HCT116 (cell line): ENCODE data around the gene CXXC5. TPM values are rescaled to one million over a fixed set of nuclear protein-coding genes. Genes with fewer than 3 reads are reported as not detected.

Experiments used
- ATAC-seq: fragments of 200-7000 bp; cut with Tn5 transposase; 2 replicates; pipeline ENCODE4 v1.9.1; 2020; ENCODE audit warnings: mild to moderate bottlenecking, moderate library complexity
- BruUV-seq: library from RNA; stranded (reverse); fragments of 400-500 nt; replicated peaks from 2 replicates; lab custom pipeline; 2021; lab: Mats Ljungman, UMichigan
- CTCF ChIA-PET: fragments of 300-600 bp; sonication (Branson Sonifier 250); formaldehyde crosslinking; loops from one replicate; lab custom pipeline; 2021; ENCODE audit warnings: antibody characterized with exemption; lab: Charles Lee
- POLR2A ChIA-PET: fragments of 300-600, 350-600 bp; sonication (Branson Sonifier 250); formaldehyde crosslinking; loops from one replicate; lab custom pipeline; 2021; ENCODE audit warnings: antibody characterized with exemption; lab: Charles Lee
- RAD21 ChIA-PET, 2 experiments: fragments of 300-600 bp; sonication (Branson Sonifier 250); formaldehyde crosslinking; loops; one replicate each; lab custom pipeline; 2023; ENCODE audit warnings: low total read pairs in 2 of 2; ENCODE audit not compliant: uncharacterized antibody in 2 of 2, unreplicated experiment in 2 of 2, low non-redundant PET in 1 of 2; lab: Charles Lee
- DNase-seq: peaks from one replicate; pipeline ENCODE4 v3.0.0-alpha.2; 2010; ENCODE audit warnings: low read depth, low spot score
- H2AFZ ChIP-seq: fragments of 200-600 bp; shearing (Covaris generic), sonication (generic); 2 replicates; pipeline ENCODE4 v1.6.1; 2017; ENCODE audit warnings: low read depth, mixed run types, mixed read lengths, antibody characterized with exemption, low read length; ENCODE audit not compliant: poor library complexity, severe bottlenecking
- H3K27ac ChIP-seq: 2 replicates; pipeline ENCODE4 v1.5.1; 2012; ENCODE audit warnings: low read depth, low read length
- H3K27me3 ChIP-seq: fragments of 200-600 bp; sonication (generic); 2 replicates; pipeline ENCODE4 v1.6.1; 2016; ENCODE audit warnings: mixed run types, low read length, mixed read lengths; ENCODE audit not compliant: insufficient read depth
- H3K36me3 ChIP-seq, 2 experiments: fragments of 200-500 bp in 1 of 2; fragments of 200-600 bp in 1 of 2; sonication (Bioruptor generic) in 1 of 2; sonication (generic) in 1 of 2; 2 replicates each; pipeline versions ENCODE4 v1.5.1 to v1.6.1; 2014 to 2016; ENCODE audit warnings: low read length in 2 of 2, inconsistent platforms in 1 of 2, mixed read lengths in 1 of 2, mixed run types in 1 of 2; ENCODE audit not compliant: insufficient read depth in 2 of 2, control insufficient read depth in 1 of 2
- H3K4me1 ChIP-seq, 2 experiments: fragments of 200-600 bp in 1 of 2; sonication (generic) in 1 of 2; 2 replicates each; pipeline versions ENCODE4 v1.5.1 to v1.6.1; 2012 to 2017; ENCODE audit warnings: low read length in 2 of 2, inconsistent platforms in 1 of 2, mild to moderate bottlenecking in 1 of 2, mixed read lengths in 1 of 2, mixed run types in 1 of 2, moderate library complexity in 1 of 2; ENCODE audit not compliant: insufficient read depth in 2 of 2, control insufficient read depth in 1 of 2
- H3K4me2 ChIP-seq: fragments of 200-600 bp; sonication (generic); 2 replicates; pipeline ENCODE4 v1.6.1; 2017; ENCODE audit warnings: mixed run types, low read length, mixed read lengths
- H3K4me3 ChIP-seq, 2 experiments: fragments of 200-600 bp in 1 of 2; sonication (generic) in 1 of 2; replicated peaks in 1 of 2; 2 replicates each; pipeline ENCODE4 v1.5.1; 2011 to 2016; ENCODE audit warnings: low read length in 2 of 2, control low read depth in 1 of 2, low read depth in 1 of 2, mild to moderate bottlenecking in 1 of 2, mixed read lengths in 1 of 2, mixed run types in 1 of 2
- H3K79me2 ChIP-seq: fragments of 200-600 bp; sonication (generic); 2 replicates; pipeline ENCODE4 v1.6.1; 2017; ENCODE audit warnings: mild to moderate bottlenecking, mixed run types, low read length, moderate library complexity, mixed read lengths; ENCODE audit not compliant: insufficient read depth
- H3K9ac ChIP-seq: fragments of 200-600 bp; sonication (generic); 2 replicates; pipeline ENCODE4 v1.6.1; 2016; ENCODE audit warnings: low read length, mixed read lengths
- H3K9me2 ChIP-seq: fragments of 200-600 bp; sonication (generic), shearing (Covaris generic); 2 replicates; pipeline ENCODE4 v1.6.1; 2017; ENCODE audit warnings: mixed run types, mild to moderate bottlenecking, moderate library complexity; ENCODE audit not compliant: insufficient read depth
- H3K9me3 ChIP-seq, 2 experiments: fragments of 200-500 bp in 1 of 2; fragments of 200-600 bp in 1 of 2; sonication (Bioruptor generic) in 1 of 2; sonication (generic) in 1 of 2; 2 replicates each; pipeline ENCODE4 v1.6.1; 2014 to 2017; ENCODE audit warnings: low read length in 2 of 2, mixed read lengths in 2 of 2, inconsistent platforms in 1 of 2, low read depth in 1 of 2, mild to moderate bottlenecking in 1 of 2, mixed run types in 1 of 2, moderate library complexity in 1 of 2; ENCODE audit not compliant: control insufficient read depth in 1 of 2, insufficient read depth in 1 of 2
- H4K20me1 ChIP-seq: fragments of 200-600 bp; sonication (generic), shearing (Covaris generic); 2 replicates; pipeline ENCODE4 v1.6.1; 2017; ENCODE audit warnings: mixed run types, mild to moderate bottlenecking, moderate library complexity; ENCODE audit not compliant: insufficient read depth
- CBX3 ChIP-seq: IDR thresholded peaks from 2 replicates; pipeline ENCODE4 v1.6.1; 2012; ENCODE audit warnings: low read depth
- ELF1 ChIP-seq: IDR thresholded peaks from 2 replicates; pipeline ENCODE4 v1.6.1; 2012; ENCODE audit warnings: low read depth, borderline replicate concordance
- EZH2phosphoT487 ChIP-seq: fragments of 200-600 bp; IDR thresholded peaks from 2 replicates; pipeline ENCODE4 v1.6.1; 2018; ENCODE audit warnings: antibody characterized with exemption, borderline replicate concordance
- FOSL1 ChIP-seq: IDR thresholded peaks from 2 replicates; pipeline ENCODE4 v1.6.1; 2012; ENCODE audit warnings: low read depth
- JUND ChIP-seq: IDR thresholded peaks from 2 replicates; pipeline ENCODE4 v1.6.1; 2012
- POLR2AphosphoS5 ChIP-seq: IDR thresholded peaks from 2 replicates; pipeline ENCODE4 v1.6.1; 2011; ENCODE audit warnings: mild to moderate bottlenecking, low read depth, low read length, moderate library complexity
- SIN3A ChIP-seq: IDR thresholded peaks from 2 replicates; pipeline ENCODE4 v1.6.1; 2012; ENCODE audit warnings: low read depth
- TCF7L2 ChIP-seq: IDR thresholded peaks from 2 replicates; pipeline ENCODE4 v1.7.0; 2011; ENCODE audit warnings: borderline replicate concordance, inconsistent platforms; ENCODE audit not compliant: insufficient read depth, insufficient read length; ENCODE audit errors: extremely low read depth
- YY1 ChIP-seq: IDR thresholded peaks from 2 replicates; pipeline ENCODE4 v1.6.1; 2011; ENCODE audit warnings: low read length, low read depth, moderate library complexity, mild to moderate bottlenecking; ENCODE audit not compliant: insufficient replicate concordance; ENCODE audit errors: extremely low read depth
- ZFX ChIP-seq: fragments of 450-650 bp; IDR thresholded peaks from 2 replicates; pipeline ENCODE4 v1.6.1; 2017
- intact Hi-C: fragments of 100-400 bp; cut with micrococcal nuclease; formaldehyde crosslinking; loops from 2 replicates; pipeline ENCODE4 v1.10.0; 2022
- total RNA-seq: library from RNA; stranded (reverse); gene quantifications from one replicate; pipeline ENCODE4 v1.2.1, GENCODE V29; 2021; ENCODE audit not compliant: unreplicated experiment
- TF ChIP-seq, protein P1 (sequence below), 3 experiments: fragments of 200-600 bp in 1 of 3; sonication (generic) in 1 of 3; IDR thresholded peaks in 2 of 3; conservative IDR thresholded peaks in 1 of 3; 2 replicates each; pipeline ENCODE4 v1.5.1; 2012 to 2017; ENCODE audit warnings: low read depth in 2 of 3, low read length in 2 of 3, antibody characterized with exemption in 1 of 3, borderline replicate concordance in 1 of 3, control low read depth in 1 of 3, mild to moderate bottlenecking in 1 of 3, mixed read lengths in 1 of 3, mixed run types in 1 of 3, moderate library complexity in 1 of 3; ENCODE audit not compliant: insufficient read depth in 1 of 3
- TF ChIP-seq, protein P2 (sequence below): IDR thresholded peaks from 2 replicates; pipeline ENCODE4 v1.6.1; 2012; ENCODE audit warnings: low read depth

Gene CXXC5
- total RNA-seq, 1 experiment from 2014 or later: 43.1 TPM

DNA sequence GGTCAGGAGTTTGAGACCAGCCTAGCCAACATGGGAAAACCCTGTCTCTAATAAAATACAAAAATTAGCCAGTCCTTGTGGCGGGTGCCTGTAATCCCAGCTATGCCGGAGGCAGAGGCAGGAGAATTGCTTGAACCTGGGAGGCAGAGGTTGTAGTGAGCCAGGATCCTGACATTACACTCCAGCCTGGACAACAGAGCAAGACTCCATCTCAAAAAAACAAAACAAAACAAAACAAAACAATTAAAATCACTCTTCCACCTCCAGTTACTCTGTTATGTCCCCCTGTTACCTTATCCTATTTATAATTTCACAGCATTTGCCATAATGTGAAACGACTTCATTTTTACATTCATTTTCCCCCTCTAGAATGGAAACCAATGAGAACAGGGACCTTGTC, 54.4 kb downstream of the CXXC5 start:
- no peak overlapping the region for H3K9ac ChIP-seq
- no peaks in the 10 kb centered on the region for H3K27me3 ChIP-seq
- BruUV-seq: no TSS peak
- RAD21 ChIA-PET: no interaction called here
- TF ChIP-seq JUND: no peak
- TF ChIP-seq FOSL1: no peak
- TF ChIP-seq SIN3A: no peak
- TF ChIP-seq CBX3: no peak
- no peak for TF ChIP-seq EZH2phosphoT487
- no peak for TF ChIP-seq POLR2AphosphoS5
- TF ChIP-seq ZFX: no peak
- TF ChIP-seq, protein P1, sequence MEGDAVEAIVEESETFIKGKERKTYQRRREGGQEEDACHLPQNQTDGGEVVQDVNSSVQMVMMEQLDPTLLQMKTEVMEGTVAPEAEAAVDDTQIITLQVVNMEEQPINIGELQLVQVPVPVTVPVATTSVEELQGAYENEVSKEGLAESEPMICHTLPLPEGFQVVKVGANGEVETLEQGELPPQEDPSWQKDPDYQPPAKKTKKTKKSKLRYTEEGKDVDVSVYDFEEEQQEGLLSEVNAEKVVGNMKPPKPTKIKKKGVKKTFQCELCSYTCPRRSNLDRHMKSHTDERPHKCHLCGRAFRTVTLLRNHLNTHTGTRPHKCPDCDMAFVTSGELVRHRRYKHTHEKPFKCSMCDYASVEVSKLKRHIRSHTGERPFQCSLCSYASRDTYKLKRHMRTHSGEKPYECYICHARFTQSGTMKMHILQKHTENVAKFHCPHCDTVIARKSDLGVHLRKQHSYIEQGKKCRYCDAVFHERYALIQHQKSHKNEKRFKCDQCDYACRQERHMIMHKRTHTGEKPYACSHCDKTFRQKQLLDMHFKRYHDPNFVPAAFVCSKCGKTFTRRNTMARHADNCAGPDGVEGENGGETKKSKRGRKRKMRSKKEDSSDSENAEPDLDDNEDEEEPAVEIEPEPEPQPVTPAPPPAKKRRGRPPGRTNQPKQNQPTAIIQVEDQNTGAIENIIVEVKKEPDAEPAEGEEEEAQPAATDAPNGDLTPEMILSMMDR (IDR thresholded peaks at IDR 0.05 in 2 of 3, conservative IDR thresholded peaks at IDR 0.05 in 1 of 3; ENCODE audit: borderline replicate concordance in 1 of 3, insufficient read depth in 1 of 3, low read depth in 2 of 3, low read length in 2 of 3): no peak
- TF ChIP-seq, all 23 proteins: peak for 0
- Histone ChIP-seq H3K9me3 (no peaks in the 10 kb centered on the region), H3K4me1 (peaks cover 17 to 33% of the 10 kb centered on the region in 2 experiments; a peak in 3 of 4 replicates), H3K79me2 (no peaks in the 10 kb centered on the region), H4K20me1 (no peaks in the 10 kb centered on the region), H3K27ac (no peak overlapping the region), H3K9me2 (no peaks in the 10 kb centered on the region), H2AFZ (no peak overlapping the region), H3K4me2 (no peak overlapping the region), H3K36me3 (no peaks in the 10 kb centered on the region), H3K4me3 (no peak overlapping the region)
- CTCF ChIA-PET: no interaction called here
- intact Hi-C loops: no loop called here
- DNase-seq (no peak), ATAC-seq (no peak)
- POLR2A ChIA-PET: no interaction called here

DNA sequence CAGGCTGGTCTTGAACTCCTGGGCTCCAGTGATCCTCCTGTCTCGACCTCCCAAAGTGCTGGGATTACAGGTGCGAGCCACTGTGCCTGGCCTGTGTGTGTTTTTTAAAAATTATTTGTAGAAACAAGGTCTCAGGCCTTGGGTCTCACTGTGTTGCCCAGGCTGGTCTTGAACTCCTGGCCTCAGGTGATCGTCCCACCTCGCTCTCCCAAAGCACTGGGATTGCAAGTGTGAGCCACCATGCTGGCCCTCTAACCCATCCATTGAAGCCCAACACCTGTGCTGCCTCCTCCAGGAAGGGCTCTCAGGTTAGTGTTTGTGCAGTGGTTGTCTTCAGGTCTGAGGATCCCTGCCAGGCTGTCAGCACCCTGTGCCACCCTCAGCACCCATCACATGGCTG, 56.6 kb downstream of the CXXC5 start:
- POLR2A ChIA-PET: no interaction called here
- Histone ChIP-seq H3K4me1 (peaks cover 22 to 34% of the 10 kb centered on the region in 2 experiments), H3K4me2 (no peak overlapping the region), H3K9me2 (no peaks in the 10 kb centered on the region), H3K27me3 (no peaks in the 10 kb centered on the region), H3K36me3 (no peaks in the 10 kb centered on the region), H3K79me2 (no peaks in the 10 kb centered on the region), H4K20me1 (no peaks in the 10 kb centered on the region), H3K4me3 (no peak overlapping the region), H3K9me3 (no peaks in the 10 kb centered on the region), H2AFZ (no peak overlapping the region), H3K9ac (no peak overlapping the region), H3K27ac (no peak overlapping the region)
- no TSS peak for BruUV-seq
- CTCF ChIA-PET: no interaction called here
- RAD21 ChIA-PET: no interaction called here
- no peak for DNase-seq
- intact Hi-C loops: no loop called here
- ATAC-seq: no peak
- TF ChIP-seq SIN3A (no peak), YY1 (no peak), FOSL1 (no peak), ELF1 (no peak), TCF7L2 (no peak), ZFX (no peak)
- TF ChIP-seq, protein P1 (IDR thresholded peaks at IDR 0.05 in 2 of 3, conservative IDR thresholded peaks at IDR 0.05 in 1 of 3; ENCODE audit: borderline replicate concordance in 1 of 3, insufficient read depth in 1 of 3, low read depth in 2 of 3, low read length in 2 of 3): no peak
- TF ChIP-seq, protein P2, sequence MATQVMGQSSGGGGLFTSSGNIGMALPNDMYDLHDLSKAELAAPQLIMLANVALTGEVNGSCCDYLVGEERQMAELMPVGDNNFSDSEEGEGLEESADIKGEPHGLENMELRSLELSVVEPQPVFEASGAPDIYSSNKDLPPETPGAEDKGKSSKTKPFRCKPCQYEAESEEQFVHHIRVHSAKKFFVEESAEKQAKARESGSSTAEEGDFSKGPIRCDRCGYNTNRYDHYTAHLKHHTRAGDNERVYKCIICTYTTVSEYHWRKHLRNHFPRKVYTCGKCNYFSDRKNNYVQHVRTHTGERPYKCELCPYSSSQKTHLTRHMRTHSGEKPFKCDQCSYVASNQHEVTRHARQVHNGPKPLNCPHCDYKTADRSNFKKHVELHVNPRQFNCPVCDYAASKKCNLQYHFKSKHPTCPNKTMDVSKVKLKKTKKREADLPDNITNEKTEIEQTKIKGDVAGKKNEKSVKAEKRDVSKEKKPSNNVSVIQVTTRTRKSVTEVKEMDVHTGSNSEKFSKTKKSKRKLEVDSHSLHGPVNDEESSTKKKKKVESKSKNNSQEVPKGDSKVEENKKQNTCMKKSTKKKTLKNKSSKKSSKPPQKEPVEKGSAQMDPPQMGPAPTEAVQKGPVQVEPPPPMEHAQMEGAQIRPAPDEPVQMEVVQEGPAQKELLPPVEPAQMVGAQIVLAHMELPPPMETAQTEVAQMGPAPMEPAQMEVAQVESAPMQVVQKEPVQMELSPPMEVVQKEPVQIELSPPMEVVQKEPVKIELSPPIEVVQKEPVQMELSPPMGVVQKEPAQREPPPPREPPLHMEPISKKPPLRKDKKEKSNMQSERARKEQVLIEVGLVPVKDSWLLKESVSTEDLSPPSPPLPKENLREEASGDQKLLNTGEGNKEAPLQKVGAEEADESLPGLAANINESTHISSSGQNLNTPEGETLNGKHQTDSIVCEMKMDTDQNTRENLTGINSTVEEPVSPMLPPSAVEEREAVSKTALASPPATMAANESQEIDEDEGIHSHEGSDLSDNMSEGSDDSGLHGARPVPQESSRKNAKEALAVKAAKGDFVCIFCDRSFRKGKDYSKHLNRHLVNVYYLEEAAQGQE: no peak
